Activated naive CD4-positive, alpha-beta T cell treated with Interleukin-2 at 50 U/mL for 16 hours (primary cell): ENCODE data around the gene KDM5B.

Source experiments
- DNase-seq: peaks from one replicate; pipeline ENCODE4 v3.0.0-alpha.2; 2020

KDM5B gene

GRCh38 chr1:202710070-202711045 is 97.9 kb downstream of the KDM5B start, which contains the start of gene SYT2:
Gene SYT2, minus strand, starts transcription at chr1:202710454. Its CDS starts 104,682 bp downstream, at chr1:202605772.
- DNase-seq = peak; percentile 7

- DNase-seq = no peak
Observed at GRCh38 chr1:202709276-202710041, 98.8 kb downstream of the KDM5B start.

GRCh38 chr1:202708456-202709275 is 99.6 kb downstream of the KDM5B start:
- DNase-seq = no peak

- DNase-seq = no peak
Observed at GRCh38 chr1:202706851-202707250, 101.4 kb downstream of the KDM5B start.

- DNase-seq = no peak
Observed at GRCh38 chr1:202704601-202705000, 103.6 kb downstream of the KDM5B start.

- DNase-seq = no peak
Observed at GRCh38 chr1:202703191-202703590, 105.0 kb downstream of the KDM5B start.

GRCh38 chr1:202702088-202702487 is 106.1 kb downstream of the KDM5B start:
- no peak for DNase-seq

GRCh38 chr1:202701200-202701599 is 107.0 kb downstream of the KDM5B start:
- no peak for DNase-seq

- DNase-seq = no peak
Observed at GRCh38 chr1:202700061-202700460, 108.2 kb downstream of the KDM5B start.

- DNase-seq = no peak
Observed at GRCh38 chr1:202698276-202698675, 109.9 kb downstream of the KDM5B start.

- DNase-seq = no peak
Observed at GRCh38 chr1:202697038-202697437, 111.2 kb downstream of the KDM5B start.

- no peak for DNase-seq
Observed at GRCh38 chr1:202694314-202694713, 113.9 kb downstream of the KDM5B start.

GRCh38 chr1:202692959-202693555 is 115.2 kb downstream of the KDM5B start:
- peak; percentile 60 for DNase-seq

GRCh38 chr1:202691816-202692215 is 116.4 kb downstream of the KDM5B start:
- no peak for DNase-seq

GRCh38 chr1:202689493-202690342 is 118.5 kb downstream of the KDM5B start:
- no peak for DNase-seq

- no peak for DNase-seq
Observed at GRCh38 chr1:202689082-202689481, 119.1 kb downstream of the KDM5B start.

- DNase-seq = no peak
Observed at GRCh38 chr1:202688401-202688800, 119.8 kb downstream of the KDM5B start.

- no peak for DNase-seq
Observed at GRCh38 chr1:202687798-202688197, 120.4 kb downstream of the KDM5B start.

- DNase-seq = no peak
Observed at GRCh38 chr1:202687370-202687769, 120.9 kb downstream of the KDM5B start.

GRCh38 chr1:202685641-202686040 is 122.6 kb downstream of the KDM5B start:
- DNase-seq = no peak

- no peak for DNase-seq
Observed at GRCh38 chr1:202684716-202685115, 123.5 kb downstream of the KDM5B start.
